Measurements from ENCODE around the gene NCOA1. TPM values are rescaled to one million over a fixed set of nuclear protein-coding genes. Genes with fewer than 3 reads are reported as not detected.

Gene NCOA1
- total and polyA plus RNA-seq, 5 experiments from 2014 or later, result 13.0 to 44.8 (median 27.2) TPM

DNA sequence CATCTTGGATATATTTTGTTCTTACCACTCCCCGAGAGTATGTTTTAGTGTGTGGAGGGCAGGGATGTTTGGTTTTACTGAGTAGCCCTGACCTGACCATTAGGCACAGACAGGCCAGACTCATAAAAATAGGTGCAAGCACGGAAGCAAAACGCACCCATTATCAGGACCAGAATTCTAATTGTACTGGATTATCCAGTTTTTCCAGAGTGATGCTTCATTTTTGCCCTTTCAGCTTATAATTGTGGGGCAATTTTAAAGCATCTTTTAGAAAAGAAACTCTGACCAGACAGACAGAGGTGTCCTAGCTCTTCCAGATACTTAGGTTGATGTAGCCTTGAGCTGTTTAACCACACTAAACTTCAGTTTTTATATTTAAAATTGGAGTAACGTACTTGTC lies 4.4 kb downstream of the NCOA1 start:
- no peak for DNase-seq
- peak overlapping the region in 2 of 10 donors; percentile 7 to 18 for H3K4me3 Mint-ChIP-seq
- no peak overlapping the region for H3K27ac Mint-ChIP-seq
- H3K9me3 Mint-ChIP-seq, result no peaks in the 10 kb centered on the region
- H3K4me1 Mint-ChIP-seq, result peaks cover 37 to 73% (median 70%) of the 10 kb centered on the region in 4 donors
- POLR2A ChIA-PET, result no interaction called here
- no peaks in the 10 kb centered on the region for H3K27me3 Mint-ChIP-seq
- no peak for ATAC-seq
- H3K36me3 Mint-ChIP-seq, result peaks cover 0 to 2% (median 0%) of the 10 kb centered on the region in 3 donors

DNA sequence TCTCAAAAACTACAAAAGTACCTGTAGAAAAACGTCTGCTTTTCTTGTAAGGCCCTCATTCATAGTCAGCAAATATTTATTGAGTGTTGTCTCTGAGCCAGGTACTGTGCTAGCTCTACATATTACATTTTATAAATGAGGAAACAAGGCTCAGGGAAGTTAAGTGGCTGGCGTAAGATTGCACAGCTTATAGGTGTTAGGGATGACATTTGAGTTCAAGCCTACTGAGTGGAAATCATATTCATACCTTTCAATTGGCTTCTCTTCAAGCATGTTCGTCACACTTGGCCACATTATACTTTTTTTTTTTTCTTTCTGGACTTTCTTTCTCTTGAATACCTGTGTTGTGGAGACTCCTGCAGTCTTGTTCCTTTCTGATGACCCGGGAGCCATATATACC lies 5.9 kb downstream of the NCOA1 start:
- DNase-seq (no peak), ATAC-seq (no peak)
- POLR2A ChIA-PET, result no interaction called here
- Mint-ChIP-seq H3K27ac (no peak overlapping the region), H3K36me3 (peaks cover 0 to 2% (median 0%) of the 10 kb centered on the region in 3 donors), H3K9me3 (no peaks in the 10 kb centered on the region), H3K4me3 (no peak overlapping the region), H3K27me3 (no peaks in the 10 kb centered on the region), H3K4me1 (peaks cover 35 to 78% (median 74%) of the 10 kb centered on the region in 4 donors)

DNA sequence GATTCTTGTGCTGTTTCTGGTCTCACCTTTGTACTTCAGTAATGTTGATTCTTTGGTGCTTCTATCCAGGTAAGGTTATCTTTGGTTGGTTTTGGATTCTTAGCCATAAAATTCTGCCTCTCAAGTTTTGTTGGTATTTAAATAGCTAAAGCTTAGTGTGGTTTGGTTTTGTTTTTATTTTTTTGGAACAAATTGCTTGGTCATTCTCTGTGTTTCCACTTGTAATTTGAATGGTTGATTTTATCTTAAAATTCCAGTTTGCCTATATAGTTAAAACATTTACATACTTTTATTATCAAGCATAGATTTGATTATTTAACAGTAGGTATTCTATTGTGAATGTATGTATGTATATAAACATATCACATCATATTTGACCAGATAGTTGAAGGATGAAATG lies 6.6 kb downstream of the NCOA1 start:
- no peak for DNase-seq
- POLR2A ChIA-PET, result no interaction called here
- Mint-ChIP-seq H3K36me3 (peaks cover 0 to 2% (median 0%) of the 10 kb centered on the region in 3 donors), H3K9me3 (no peaks in the 10 kb centered on the region), H3K27me3 (no peaks in the 10 kb centered on the region), H3K27ac (no peak overlapping the region), H3K4me1 (peaks cover 32 to 80% (median 74%) of the 10 kb centered on the region in 4 donors), H3K4me3 (peak overlapping the region in 1 of 10 donors; percentile 39)
- no peak for ATAC-seq

DNA sequence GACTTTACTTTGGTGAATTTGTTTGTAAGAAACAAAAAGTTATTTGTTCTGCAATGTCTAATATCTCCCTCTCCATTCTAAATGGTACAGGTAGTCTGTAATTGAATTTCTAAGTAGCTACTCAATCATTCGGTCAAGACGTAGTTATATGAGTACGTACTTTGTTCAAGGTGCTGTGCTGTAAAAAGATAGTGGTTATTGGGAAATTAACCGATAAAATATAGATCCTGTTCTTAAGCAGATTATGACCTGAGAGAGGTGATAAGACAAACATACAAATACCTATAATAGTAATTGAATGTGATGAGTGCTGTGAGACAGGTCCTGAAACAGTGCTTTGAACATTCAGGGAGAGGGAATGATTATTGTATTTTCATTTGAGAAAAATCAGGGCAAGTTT lies 7.1 kb downstream of the NCOA1 start:
- POLR2A ChIA-PET, result no interaction called here
- Mint-ChIP-seq H3K36me3 (peaks cover 0 to 2% (median 0%) of the 10 kb centered on the region in 3 donors), H3K4me1 (peaks cover 32 to 80% (median 73%) of the 10 kb centered on the region in 4 donors), H3K4me3 (peak overlapping the region in 1 of 10 donors; percentile 13), H3K9me3 (no peaks in the 10 kb centered on the region), H3K27me3 (no peaks in the 10 kb centered on the region), H3K27ac (peak overlapping the region in 1 of 10 donors; percentile 2)
- no peak for ATAC-seq
- DNase-seq, result no peak

DNA sequence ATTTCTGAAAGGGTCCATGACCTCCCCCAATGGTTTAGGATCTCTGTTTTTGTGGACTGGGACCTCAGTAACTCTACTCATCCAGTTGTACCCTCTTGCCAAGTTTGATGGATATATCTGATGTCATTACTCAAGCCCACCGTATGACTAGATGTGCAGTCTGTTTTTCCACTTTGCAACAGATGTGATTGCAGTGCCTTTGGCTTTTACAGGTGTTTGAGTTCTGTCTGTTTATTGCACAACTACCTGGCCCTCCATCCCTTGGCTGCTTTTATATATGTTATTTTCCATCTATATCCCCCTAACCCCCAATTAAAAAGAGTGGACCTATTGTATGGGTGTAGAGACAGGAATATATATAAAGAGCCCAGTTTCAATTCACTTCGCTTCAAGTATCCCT lies 10.8 kb downstream of the NCOA1 start:
- Mint-ChIP-seq H3K4me3 (no peak overlapping the region), H3K27me3 (no peaks in the 10 kb centered on the region), H3K27ac (peak overlapping the region in 1 of 10 donors; percentile 43), H3K9me3 (no peaks in the 10 kb centered on the region), H3K4me1 (peaks cover 25 to 77% (median 69%) of the 10 kb centered on the region in 4 donors), H3K36me3 (peaks cover 0 to 5% (median 0%) of the 10 kb centered on the region in 3 donors)
- DNase-seq, result no peak
- ATAC-seq, result no peak
- POLR2A ChIA-PET, result interaction anchor here (0.9 kb wide), 1 partner anchor 11 kb away, joined by 4 read pairs; the partner anchor contains the start of gene NCOA1

DNA sequence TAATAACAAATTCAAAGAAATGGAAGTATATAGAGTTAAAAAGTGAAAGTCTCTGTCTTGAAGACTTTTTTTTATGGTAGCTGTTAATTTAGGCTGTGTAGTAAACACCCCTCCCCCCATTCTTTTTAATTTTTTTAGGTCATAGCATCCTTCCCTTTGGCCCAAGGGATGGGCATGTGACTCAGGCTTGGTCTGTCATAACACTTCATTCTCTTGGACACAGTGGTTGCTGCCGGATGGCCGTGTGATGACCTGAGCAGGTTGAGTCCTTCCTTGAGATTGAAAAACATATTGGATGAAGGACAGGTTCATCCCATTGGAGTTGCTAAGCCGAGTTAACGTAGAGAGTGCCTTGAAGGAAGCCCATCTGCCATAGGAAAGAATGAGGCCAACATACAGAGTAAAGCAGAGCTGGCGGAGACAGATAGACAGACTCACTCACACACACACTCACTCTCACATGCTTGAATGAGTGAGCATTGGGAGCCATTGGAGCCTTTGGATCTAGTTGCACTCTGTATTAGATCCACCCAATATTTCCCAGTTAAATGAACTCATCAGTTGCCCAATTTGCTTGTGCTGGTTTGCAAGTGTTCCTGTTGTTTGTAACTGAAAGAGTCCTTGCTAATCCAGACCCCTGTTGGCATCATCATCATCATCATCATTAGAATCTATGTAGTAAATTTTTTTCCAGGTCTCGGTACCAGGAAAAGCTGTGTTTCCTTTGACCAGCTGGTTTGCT lies 14.7 kb downstream of the NCOA1 start:
- no peak for DNase-seq
- POLR2A ChIA-PET, result no interaction called here
- Mint-ChIP-seq H3K27me3 (no peaks in the 10 kb centered on the region), H3K36me3 (peaks cover 0 to 3% (median 0%) of the 10 kb centered on the region in 3 donors), H3K4me3 (peak overlapping the region in 1 of 10 donors; percentile 64), H3K27ac (peak overlapping the region in 1 of 10 donors; percentile 19), H3K4me1 (peaks cover 33 to 79% (median 74%) of the 10 kb centered on the region in 4 donors), H3K9me3 (no peaks in the 10 kb centered on the region)
- no peak for ATAC-seq

DNA sequence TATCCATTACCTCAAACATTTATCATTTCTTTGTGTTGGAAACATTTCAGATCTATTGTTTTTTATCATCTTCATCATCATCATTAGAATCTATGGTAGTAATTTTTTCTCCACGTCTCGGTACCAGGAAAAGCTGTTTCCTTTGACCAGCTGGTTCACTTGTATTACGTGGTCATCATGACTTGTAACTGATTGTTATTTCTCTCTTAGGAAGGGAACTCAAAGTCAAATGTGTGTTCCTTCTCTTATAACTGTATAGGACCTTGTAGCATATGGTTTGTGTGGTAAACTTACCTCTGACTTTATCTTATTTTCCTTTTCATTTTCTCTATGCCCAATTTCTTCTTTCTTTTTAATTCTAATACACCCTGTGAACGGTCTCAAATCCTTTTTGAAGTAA lies 16.5 kb downstream of the NCOA1 start:
- Mint-ChIP-seq H3K27me3 (no peaks in the 10 kb centered on the region), H3K4me1 (peaks cover 39 to 85% (median 81%) of the 10 kb centered on the region in 4 donors), H3K27ac (peak overlapping the region in 1 of 10 donors; percentile 7), H3K4me3 (peak overlapping the region in 6 of 10 donors; percentile 12 to 39 (median 23)), H3K36me3 (peaks cover 0 to 3% (median 0%) of the 10 kb centered on the region in 3 donors), H3K9me3 (no peaks in the 10 kb centered on the region)
- ATAC-seq (no peak), DNase-seq (no peak)
- POLR2A ChIA-PET, result no interaction called here

DNA sequence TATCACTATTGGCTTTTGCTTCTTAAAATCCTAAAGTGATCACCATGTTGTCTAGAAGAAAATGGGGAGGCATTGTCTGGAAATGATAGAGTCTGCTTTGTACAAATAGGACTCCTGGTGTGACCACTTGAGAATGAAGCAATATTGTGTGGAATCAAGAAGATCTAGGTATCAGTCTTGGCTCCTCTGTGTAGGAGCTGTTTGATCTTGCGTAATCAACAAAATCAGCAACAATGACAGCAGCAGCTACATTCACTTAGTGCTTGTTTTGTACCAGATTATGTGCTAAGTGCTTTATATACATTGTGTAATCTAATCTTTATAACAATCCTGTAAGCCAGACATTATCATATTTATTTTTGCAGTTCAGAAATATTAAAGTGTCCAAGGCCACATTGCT lies 17.8 kb downstream of the NCOA1 start:
- Mint-ChIP-seq H3K4me1 (peaks cover 37 to 86% (median 81%) of the 10 kb centered on the region in 4 donors), H3K9me3 (no peaks in the 10 kb centered on the region), H3K4me3 (peak overlapping the region in 2 of 10 donors; percentile 2 to 8), H3K27me3 (no peaks in the 10 kb centered on the region), H3K36me3 (peaks cover 0 to 3% (median 0%) of the 10 kb centered on the region in 3 donors), H3K27ac (peak overlapping the region in 2 of 10 donors; percentile 1 to 3)
- DNase-seq (no peak), ATAC-seq (no peak)
- POLR2A ChIA-PET, result no interaction called here

DNA sequence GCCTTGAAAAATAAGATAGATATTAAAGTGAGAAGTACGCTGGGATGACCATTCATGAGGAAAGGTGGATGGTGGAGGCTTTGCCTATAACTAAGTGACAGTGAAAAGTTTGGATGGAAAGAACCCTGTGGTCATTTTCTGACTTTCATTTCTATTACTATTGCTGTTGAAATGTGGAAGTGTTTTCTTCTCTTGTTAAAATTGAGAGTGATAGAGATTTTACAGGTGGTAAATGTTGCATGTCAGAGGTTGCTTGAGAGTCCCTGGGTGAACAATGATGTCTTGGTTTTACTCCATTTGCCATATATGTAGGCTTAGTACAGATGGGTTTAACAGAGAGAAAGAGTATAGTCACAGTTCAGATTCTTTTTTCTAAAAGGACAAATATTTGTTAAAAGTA lies 18.4 kb downstream of the NCOA1 start:
- no peak for ATAC-seq
- POLR2A ChIA-PET, result no interaction called here
- H3K27me3 Mint-ChIP-seq, result no peaks in the 10 kb centered on the region
- peaks cover 37 to 80% (median 78%) of the 10 kb centered on the region in 4 donors for H3K4me1 Mint-ChIP-seq
- H3K9me3 Mint-ChIP-seq, result no peaks in the 10 kb centered on the region
- H3K27ac Mint-ChIP-seq, result peak overlapping the region in 4 of 10 donors; percentile 1 to 50 (median 6)
- peaks cover 0 to 3% (median 0%) of the 10 kb centered on the region in 3 donors for H3K36me3 Mint-ChIP-seq
- no peak overlapping the region for H3K4me3 Mint-ChIP-seq
- no peak for DNase-seq

DNA sequence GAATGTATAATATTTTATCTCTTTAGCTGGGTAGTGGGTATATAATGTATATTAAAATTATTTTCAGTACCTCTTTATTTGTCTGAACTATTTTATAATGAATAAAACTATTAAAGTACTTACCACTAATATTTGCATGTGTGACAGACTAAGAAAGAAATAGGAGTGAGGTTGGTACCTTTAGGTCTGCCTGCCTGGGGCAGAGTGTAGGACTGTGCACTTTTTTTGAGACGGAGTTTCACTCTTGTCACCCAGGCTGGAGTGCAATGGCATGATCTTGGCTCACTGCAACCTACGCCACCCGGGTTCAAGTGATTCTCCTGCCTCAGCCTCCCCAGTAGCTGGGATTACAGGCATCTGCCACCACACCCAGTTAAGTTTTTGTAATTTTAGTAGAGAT lies 18.8 kb downstream of the NCOA1 start:
- Mint-ChIP-seq H3K4me3 (no peak overlapping the region), H3K9me3 (no peaks in the 10 kb centered on the region), H3K27me3 (no peaks in the 10 kb centered on the region), H3K27ac (peak overlapping the region in 1 of 10 donors; percentile 9), H3K36me3 (peaks cover 0 to 3% (median 0%) of the 10 kb centered on the region in 3 donors), H3K4me1 (peaks cover 37 to 80% (median 76%) of the 10 kb centered on the region in 4 donors)
- DNase-seq (no peak), ATAC-seq (no peak)
- POLR2A ChIA-PET, result no interaction called here

DNA sequence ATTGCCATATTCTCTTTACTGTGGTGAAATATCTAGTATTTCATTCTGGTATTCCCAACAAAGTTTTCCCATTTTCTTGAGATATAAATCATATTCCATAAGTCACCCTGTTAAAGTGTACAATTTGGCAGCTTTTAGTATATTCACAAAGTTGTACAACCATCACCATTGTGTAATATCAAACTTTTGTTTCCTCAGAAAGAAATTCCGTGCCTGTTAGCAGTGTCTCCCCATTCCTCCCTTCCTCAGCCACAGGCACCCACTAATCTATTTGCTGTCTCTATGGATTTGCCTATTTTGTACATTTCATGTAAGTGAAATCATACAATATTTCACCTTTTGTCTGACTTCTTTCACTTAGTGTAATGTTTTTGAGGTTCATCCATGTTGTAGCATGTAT lies 19.7 kb downstream of the NCOA1 start:
- peaks cover 34 to 81% (median 77%) of the 10 kb centered on the region in 4 donors for H3K4me1 Mint-ChIP-seq
- H3K27ac Mint-ChIP-seq, result no peak overlapping the region
- ATAC-seq (no peak), DNase-seq (no peak)
- H3K36me3 Mint-ChIP-seq, result no peaks in the 10 kb centered on the region
- H3K27me3 Mint-ChIP-seq, result no peaks in the 10 kb centered on the region
- H3K9me3 Mint-ChIP-seq, result no peaks in the 10 kb centered on the region
- peak overlapping the region in 1 of 10 donors; percentile 27 for H3K4me3 Mint-ChIP-seq
- POLR2A ChIA-PET, result no interaction called here

DNA sequence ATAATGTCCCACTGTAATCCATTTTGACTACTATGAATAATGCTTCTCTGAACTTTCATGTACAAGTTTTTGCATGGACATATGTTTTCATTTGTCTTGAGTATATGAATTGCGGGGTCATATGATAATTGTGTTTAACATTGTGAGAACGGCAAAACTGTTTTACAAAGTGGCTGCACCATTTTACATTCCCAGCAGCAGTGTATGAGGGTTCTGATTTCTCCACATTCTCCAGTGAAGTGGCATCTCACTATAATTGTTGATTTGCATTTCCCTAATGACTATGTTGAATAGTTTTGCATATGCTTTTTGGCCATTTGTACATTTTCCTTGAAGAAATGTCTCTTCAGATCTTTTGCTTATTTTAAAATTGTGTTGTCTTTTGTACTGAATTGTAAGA lies 20.1 kb downstream of the NCOA1 start:
- Mint-ChIP-seq H3K9me3 (no peaks in the 10 kb centered on the region), H3K36me3 (no peaks in the 10 kb centered on the region), H3K4me3 (peak overlapping the region in 2 of 10 donors; percentile 19 to 27), H3K4me1 (peaks cover 34 to 79% (median 74%) of the 10 kb centered on the region in 4 donors), H3K27ac (no peak overlapping the region), H3K27me3 (no peaks in the 10 kb centered on the region)
- POLR2A ChIA-PET, result no interaction called here
- ATAC-seq (no peak), DNase-seq (no peak)

DNA sequence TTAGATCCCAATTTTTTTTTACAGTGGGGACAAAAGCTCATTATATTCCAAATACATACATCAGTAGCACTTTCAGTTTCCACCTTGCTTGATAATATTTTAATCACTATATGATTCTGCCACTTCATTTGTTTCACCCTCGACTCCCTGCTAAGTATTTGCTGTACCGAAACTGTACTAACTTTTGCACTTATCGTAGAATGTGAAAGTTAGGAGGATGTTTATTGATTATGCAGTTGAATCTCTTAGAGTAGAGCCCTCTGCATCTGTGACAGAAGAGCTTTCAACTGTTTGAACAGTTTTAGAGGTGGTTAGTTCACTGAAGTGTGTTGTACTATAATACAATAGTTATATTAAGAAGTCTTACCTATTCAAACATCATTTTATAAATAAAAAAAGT lies 20.8 kb downstream of the NCOA1 start:
- POLR2A ChIA-PET, result interaction anchor here (0.5 kb wide), 1 partner anchor 660 kb away, joined by 4 read pairs; no protein-coding TSS in a partner anchor
- H3K4me3 Mint-ChIP-seq, result peak overlapping the region in 2 of 10 donors; percentile 9 to 34
- peak overlapping the region in 1 of 10 donors; percentile 28 for H3K27ac Mint-ChIP-seq
- H3K27me3 Mint-ChIP-seq, result no peaks in the 10 kb centered on the region
- H3K4me1 Mint-ChIP-seq, result peaks cover 30 to 74% (median 70%) of the 10 kb centered on the region in 4 donors
- DNase-seq (no peak), ATAC-seq (no peak)
- H3K9me3 Mint-ChIP-seq, result no peaks in the 10 kb centered on the region
- H3K36me3 Mint-ChIP-seq, result no peaks in the 10 kb centered on the region

All from naive thymus-derived CD8-positive, alpha-beta T cell (primary cell).